MM.1S (cell line): ENCODE data around the gene HNF1A.

Source experiments
- DNase-seq: peaks from one replicate; pipeline ENCODE4 v3.0.0-alpha.2; 2015
- H2AFZ ChIP-seq: fragments of 300-600 bp; sonication (generic); 2 replicates; pipeline ENCODE4 v1.6.0; 2016; ENCODE audit warnings: antibody characterized with exemption, low read length
- H3F3A ChIP-seq: fragments of 300-600 bp; sonication (generic); 2 replicates; pipeline ENCODE4 v1.6.1; 2016; ENCODE audit warnings: mild to moderate bottlenecking, antibody characterized with exemption, low read length, moderate library complexity, mixed read lengths; ENCODE audit not compliant: insufficient read depth
- H3K27ac ChIP-seq: fragments of 300-600 bp; sonication (generic); 2 replicates; pipeline ENCODE4 v1.5.1; 2016; ENCODE audit warnings: mild to moderate bottlenecking, low read length
- H3K27me3 ChIP-seq: fragments of 300-600 bp; sonication (generic); replicated peaks from 2 replicates; pipeline ENCODE4 v1.6.0; 2016; ENCODE audit warnings: low read length; ENCODE audit not compliant: insufficient read depth
- H3K36me3 ChIP-seq: fragments of 300-600 bp; sonication (generic); replicated peaks from 2 replicates; pipeline ENCODE4 v1.6.1; 2016; ENCODE audit warnings: mild to moderate bottlenecking, low read length, mixed read lengths; ENCODE audit not compliant: insufficient read depth
- H3K4me1 ChIP-seq: fragments of 300-600 bp; sonication (generic); 2 replicates; pipeline ENCODE4 v1.6.1; 2016; ENCODE audit warnings: low read length, mixed read lengths
- H3K4me2 ChIP-seq: fragments of 300-600 bp; sonication (generic); 2 replicates; pipeline ENCODE4 v1.6.0; 2016; ENCODE audit warnings: low read depth, low read length
- H3K4me3 ChIP-seq: fragments of 300-600 bp; sonication (generic); 2 replicates; pipeline ENCODE4 v1.5.1; 2016; ENCODE audit warnings: low read length, mixed read lengths
- H3K79me2 ChIP-seq: fragments of 300-600 bp; sonication (generic); 2 replicates; pipeline ENCODE4 v1.6.1; 2016; ENCODE audit warnings: mixed run types, low read length, mixed read lengths
- H3K9ac ChIP-seq: fragments of 300-600 bp; sonication (generic); 2 replicates; pipeline ENCODE4 v1.6.1; 2016; ENCODE audit warnings: low read length, mixed read lengths
- H3K9me2 ChIP-seq: fragments of 300-600 bp; sonication (generic); replicated peaks from 2 replicates; pipeline ENCODE4 v1.6.1; 2016; ENCODE audit warnings: mild to moderate bottlenecking, low read length, mixed read lengths; ENCODE audit not compliant: insufficient read depth
- H3K9me3 ChIP-seq: fragments of 300-600 bp; sonication (generic); replicated peaks from 2 replicates; pipeline ENCODE4 v1.6.1; 2016; ENCODE audit warnings: mild to moderate bottlenecking, low read length, mixed read lengths; ENCODE audit not compliant: insufficient read depth
- H4K20me1 ChIP-seq: fragments of 300-600 bp; sonication (generic); 2 replicates; pipeline ENCODE4 v1.6.1; 2016; ENCODE audit warnings: mild to moderate bottlenecking, low read length, moderate library complexity, mixed read lengths; ENCODE audit not compliant: insufficient read depth
- EZH2 ChIP-seq: fragments of 300-600 bp; sonication (generic); optimal IDR thresholded peaks from 2 replicates; pipeline ENCODE3; 2017; ENCODE audit warnings: low read depth, mild to moderate bottlenecking, antibody characterized with exemption, low read length, mixed read lengths
- EZH2phosphoT487 ChIP-seq: fragments of 300-600 bp; sonication (generic); IDR thresholded peaks from 2 replicates; pipeline ENCODE4 v1.6.1; 2018; ENCODE audit warnings: antibody characterized with exemption, low read length
- TF ChIP-seq, protein P1 (sequence below): fragments of 300-600 bp; sonication (generic); IDR thresholded peaks from 2 replicates; pipeline ENCODE4 v1.5.1; 2016; ENCODE audit warnings: antibody characterized with exemption, low read length, mixed read lengths

The HNF1A gene

DNA sequence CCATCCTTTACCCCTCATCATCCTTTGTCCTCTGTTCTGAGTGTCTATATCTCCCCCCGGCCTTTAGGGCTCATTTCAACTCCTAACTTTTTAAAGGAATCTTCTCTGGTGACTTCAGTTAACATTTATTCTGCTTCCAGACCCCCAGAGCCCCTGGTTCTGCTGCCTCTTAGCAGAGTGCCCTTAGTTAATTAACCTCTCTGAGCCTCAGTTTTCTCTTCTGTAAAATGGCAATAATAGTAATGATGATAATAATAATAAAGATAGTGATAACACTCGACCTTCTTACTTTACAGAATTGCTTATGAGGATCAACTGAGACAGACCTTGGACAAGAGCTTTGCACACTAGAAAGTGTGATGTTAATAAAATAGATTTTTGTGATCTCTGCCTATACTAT, 44.4 kb downstream of the HNF1A start:
- H3F3A ChIP-seq, result no peaks in the 10 kb centered on the region
- no peak overlapping the region for H3K9ac ChIP-seq
- no peak overlapping the region for H2AFZ ChIP-seq
- H3K36me3 ChIP-seq, result no peaks in the 10 kb centered on the region
- no peaks in the 10 kb centered on the region for H3K9me3 ChIP-seq
- H3K27ac ChIP-seq, result no peak overlapping the region
- H3K4me1 ChIP-seq, result no peaks in the 10 kb centered on the region
- H3K4me3 ChIP-seq, result no peak overlapping the region
- TF ChIP-seq, protein P1, sequence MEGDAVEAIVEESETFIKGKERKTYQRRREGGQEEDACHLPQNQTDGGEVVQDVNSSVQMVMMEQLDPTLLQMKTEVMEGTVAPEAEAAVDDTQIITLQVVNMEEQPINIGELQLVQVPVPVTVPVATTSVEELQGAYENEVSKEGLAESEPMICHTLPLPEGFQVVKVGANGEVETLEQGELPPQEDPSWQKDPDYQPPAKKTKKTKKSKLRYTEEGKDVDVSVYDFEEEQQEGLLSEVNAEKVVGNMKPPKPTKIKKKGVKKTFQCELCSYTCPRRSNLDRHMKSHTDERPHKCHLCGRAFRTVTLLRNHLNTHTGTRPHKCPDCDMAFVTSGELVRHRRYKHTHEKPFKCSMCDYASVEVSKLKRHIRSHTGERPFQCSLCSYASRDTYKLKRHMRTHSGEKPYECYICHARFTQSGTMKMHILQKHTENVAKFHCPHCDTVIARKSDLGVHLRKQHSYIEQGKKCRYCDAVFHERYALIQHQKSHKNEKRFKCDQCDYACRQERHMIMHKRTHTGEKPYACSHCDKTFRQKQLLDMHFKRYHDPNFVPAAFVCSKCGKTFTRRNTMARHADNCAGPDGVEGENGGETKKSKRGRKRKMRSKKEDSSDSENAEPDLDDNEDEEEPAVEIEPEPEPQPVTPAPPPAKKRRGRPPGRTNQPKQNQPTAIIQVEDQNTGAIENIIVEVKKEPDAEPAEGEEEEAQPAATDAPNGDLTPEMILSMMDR, result no peak
- TF ChIP-seq EZH2phosphoT487 (no peak), EZH2 (no peak)
- no peaks in the 10 kb centered on the region for H3K27me3 ChIP-seq
- no peaks in the 10 kb centered on the region for H3K79me2 ChIP-seq
- H4K20me1 ChIP-seq, result no peaks in the 10 kb centered on the region
- DNase-seq, result no peak
- no peaks in the 10 kb centered on the region for H3K9me2 ChIP-seq
- no peak overlapping the region for H3K4me2 ChIP-seq

DNA sequence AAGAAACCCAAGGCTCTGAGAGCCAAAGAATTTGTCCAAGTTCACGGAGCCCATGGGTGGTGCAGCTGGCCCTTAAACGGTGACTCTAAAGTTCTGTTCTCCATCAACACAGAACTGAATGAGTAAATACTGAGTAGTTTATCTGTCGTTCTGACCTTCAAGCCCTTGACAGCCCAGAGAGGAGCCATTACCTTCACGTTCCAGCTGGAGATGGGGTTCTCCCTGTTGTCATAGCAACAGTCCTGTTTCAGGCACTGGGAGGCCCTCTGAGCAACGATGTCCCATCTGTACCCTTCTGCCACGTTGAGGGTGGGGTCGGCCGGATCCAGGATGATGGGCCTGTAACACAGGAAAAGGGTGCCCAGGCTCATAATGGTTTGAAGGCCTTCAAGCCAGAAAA, 45.5 kb downstream of the HNF1A start:
- H3K9me3 ChIP-seq, result no peaks in the 10 kb centered on the region
- no peak for TF ChIP-seq EZH2phosphoT487
- no peak for TF ChIP-seq EZH2
- TF ChIP-seq, protein P1, result no peak
- no peaks in the 10 kb centered on the region for H3K4me1 ChIP-seq
- no peak overlapping the region for H3K4me2 ChIP-seq
- H3K27me3 ChIP-seq, result no peaks in the 10 kb centered on the region
- no peaks in the 10 kb centered on the region for H4K20me1 ChIP-seq
- no peak overlapping the region for H2AFZ ChIP-seq
- H3K9me2 ChIP-seq, result no peaks in the 10 kb centered on the region
- H3K27ac ChIP-seq, result no peak overlapping the region
- H3F3A ChIP-seq, result no peaks in the 10 kb centered on the region
- DNase-seq, result no peak
- no peaks in the 10 kb centered on the region for H3K36me3 ChIP-seq
- H3K4me3 ChIP-seq, result no peak overlapping the region
- H3K9ac ChIP-seq, result no peak overlapping the region
- H3K79me2 ChIP-seq, result no peaks in the 10 kb centered on the region

DNA sequence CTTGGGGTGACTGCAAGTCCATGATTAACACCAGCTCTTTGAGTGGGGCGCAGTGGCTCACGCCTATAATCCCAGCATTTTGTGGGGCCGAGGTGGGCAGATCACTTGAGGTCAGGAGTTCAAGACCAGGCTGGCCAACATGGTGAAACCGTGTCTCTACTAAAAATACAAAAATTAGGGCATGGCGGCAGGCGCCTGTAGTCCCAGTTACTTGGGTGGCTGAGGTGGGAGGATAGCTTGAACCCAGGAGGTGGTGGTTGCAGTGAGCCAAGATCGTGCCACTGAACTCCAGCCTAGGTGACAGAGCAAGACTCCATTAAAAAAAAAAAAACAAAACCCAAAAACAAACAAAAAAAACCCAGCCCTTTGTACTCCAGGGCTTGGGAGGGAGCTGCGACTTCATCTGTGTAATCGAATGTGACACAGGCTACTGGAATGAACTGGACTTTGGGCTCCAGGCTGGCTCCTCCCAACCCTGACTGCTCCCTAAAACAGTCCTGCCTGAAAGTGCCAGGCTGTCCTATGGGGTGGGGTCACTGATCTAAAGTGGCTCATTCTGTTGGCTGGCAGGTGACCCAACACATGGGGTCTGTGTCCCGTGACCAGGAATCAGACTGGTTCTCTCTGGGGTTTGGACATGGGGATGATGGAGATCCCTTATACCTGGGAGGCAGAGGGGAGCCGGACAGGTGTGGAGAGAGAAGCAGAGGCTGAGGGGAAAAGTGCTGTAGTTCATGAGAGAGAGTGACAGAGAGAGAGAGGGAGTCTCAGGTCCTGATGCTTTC, 47.3 kb downstream of the HNF1A start:
- no peak for TF ChIP-seq EZH2phosphoT487
- TF ChIP-seq, protein P1, result no peak
- no peak for TF ChIP-seq EZH2
- H3K4me1 ChIP-seq, result no peaks in the 10 kb centered on the region
- H3K4me2 ChIP-seq, result no peak overlapping the region
- H3K79me2 ChIP-seq, result no peaks in the 10 kb centered on the region
- H2AFZ ChIP-seq, result no peak overlapping the region
- no peak overlapping the region for H3K27ac ChIP-seq
- H3K4me3 ChIP-seq, result no peak overlapping the region
- H3K9me2 ChIP-seq, result no peaks in the 10 kb centered on the region
- no peak overlapping the region for H3K9ac ChIP-seq
- no peaks in the 10 kb centered on the region for H3K36me3 ChIP-seq
- no peaks in the 10 kb centered on the region for H3K9me3 ChIP-seq
- no peaks in the 10 kb centered on the region for H4K20me1 ChIP-seq
- no peak for DNase-seq
- H3K27me3 ChIP-seq, result no peaks in the 10 kb centered on the region
- H3F3A ChIP-seq, result no peaks in the 10 kb centered on the region
